Psoas muscle (tissue), 8 donors: ENCODE data around the gene CCDC120. TPM values are rescaled to one million over a fixed set of nuclear protein-coding genes. Genes with fewer than 3 reads are reported as not detected.

Source experiments
- ATAC-seq, 4 donors: fragments of 200-7000 bp; cut with Tn5 transposase; one replicate each; pipeline ENCODE4 v1.9.1; 2020; ENCODE audit warnings: moderate library complexity in 3 of 4, mild to moderate bottlenecking in 2 of 4
- DNase-seq, 2 donors: peaks; one replicate each; pipeline ENCODE4 v3.0.0-alpha.2; 2020
- H3K27ac ChIP-seq: fragments of 200-600 bp; one replicate; pipeline ENCODE4 v1.8.0; 2022
- H3K27me3 ChIP-seq, 3 donors: fragments of 200-600 bp in 1 of 3; one replicate each; pipeline versions ENCODE4 v1.6.1 to v1.8.0; 2013 to 2022; ENCODE audit warnings: low read length in 2 of 3, mild to moderate bottlenecking in 2 of 3, moderate library complexity in 1 of 3; ENCODE audit not compliant: insufficient read depth in 3 of 3
- H3K36me3 ChIP-seq, 2 donors: fragments of 200-600 bp in 1 of 2; one replicate each; pipeline versions ENCODE4 v1.6.1 to v1.8.0; 2013 to 2022; ENCODE audit warnings: low read depth in 1 of 2, mild to moderate bottlenecking in 1 of 2, moderate library complexity in 1 of 2; ENCODE audit not compliant: insufficient read depth in 1 of 2
- H3K4me1 ChIP-seq: fragments of 200-600 bp; one replicate; pipeline ENCODE4 v1.8.0; 2022
- H3K4me3 ChIP-seq: fragments of 200-600 bp; one replicate; pipeline ENCODE4 v1.8.0; 2022; ENCODE audit warnings: mild to moderate bottlenecking
- H3K9me3 ChIP-seq: fragments of 200-600 bp; one replicate; pipeline ENCODE4 v1.8.0; 2022
- CTCF ChIP-seq: fragments of 200-600 bp; IDR thresholded peaks from one replicate; pipeline ENCODE4 v1.8.0; 2022; ENCODE audit warnings: antibody characterized with exemption
- WGBS, 3 donors: extraction: QIAGEN DNeasy Blood & Tissue Kit; methylation state at CpG; one replicate each; pipeline versions ENCODE4 v1.1.6 to v1.1.7; 2013; 5-methylcytosine and 5-hydroxymethylcytosine counted together
- intact Hi-C, 2 donors: fragments of 100-400 bp; cut with DNase I; formaldehyde crosslinking; loops; one replicate each; pipeline versions ENCODE4 v1.11.0 to v1.14.2; 2022
- polyA plus RNA-seq, 3 donors: library from polyadenylated mRNA; stranded (reverse); fragments of 200-250 nt; gene quantifications; one replicate each; pipeline ENCODE4 v1.2.3, GENCODE V29; 2013
- total RNA-seq, 4 donors: library from RNA; stranded (reverse); fragmentation: NEBNext Ultra II Directional in 2 of 4; extraction: Animal tissue kit (Norgen Biotek cat#: 25700) in 2 of 4; gene quantifications; one replicate each; pipeline versions ENCODE4 v1.2.1 to v1.2.4, GENCODE V29; 2021 to 2023
- donor health status: healthy with polysubstance abuse.
- donor health status: DM: no; HTN: no; CAD: no; lungs with moderate emphysema.
- donor health status: Bipolar disorder and iron deficiency.
- donor health status: healthy.
- donor health status: DM: yes; HTN: yes; CAD: no.
- donor health status: DM: no; HTN: no; CAD: no.
- donor health status: DM: no; HTN: no; CAD: no.
- donor health status: DM: yes; HTN: yes; CAD: no.

The CCDC120 gene
- total and polyA plus RNA-seq, 7 donors = 0.40 to 1.2 (median 0.76) TPM

- Histone ChIP-seq H3K36me3 (peaks cover 6 to 60% of the 10 kb centered on the region in 2 donors), H3K9me3 (no peaks in the 10 kb centered on the region), H3K27ac (peak overlapping the region; percentile 16), H3K4me1 (peaks cover 2% of the 10 kb centered on the region), H3K4me3 (no peak overlapping the region), H3K27me3 (no peaks in the 10 kb centered on the region)
- no peak for ATAC-seq
- intact Hi-C loops = loop anchor here in 1 of 2 donors (5.0 kb wide), 1 partner anchor 36 kb away; the partner anchor contains the start of gene GRIPAP1
- TF ChIP-seq CTCF = no peak
- 91 to 94% (median 92%) methylated on average over 14 to 15 of the region's 15 CpGs for WGBS, 3 donors
- no peak for DNase-seq
Observed at GRCh38 chrX:49037883-49038475, 20.8 kb upstream of the CCDC120 start.

- Histone ChIP-seq H3K9me3 (no peaks in the 10 kb centered on the region), H3K4me3 (peak overlapping the region; percentile 85), H3K27ac (peak overlapping the region; percentile 96), H3K27me3 (no peaks in the 10 kb centered on the region), H3K36me3 (peaks cover 6 to 42% of the 10 kb centered on the region in 2 donors), H3K4me1 (peaks cover 2% of the 10 kb centered on the region)
- DNase-seq (peak; percentile 67 to 81), ATAC-seq (peak; percentile 25 to 50 (median 34))
- WGBS, 3 donors = 13 to 35% (median 34%) methylated on average over 4 to 9 of the region's 9 CpGs
- intact Hi-C loops = loop anchor here (5.0 to 10.0 kb wide), 2 partner anchors 37 to 65 kb away; partner anchors contain the start of genes GRIPAP1 (in 2 of the 2) and KCND1 (in 1 of the 2)
- no peak for TF ChIP-seq CTCF
Observed at GRCh38 chrX:49039598-49040375, 19.0 kb upstream of the CCDC120 start.

GRCh38 chrX:49040376-49040955 is 18.3 kb upstream of the CCDC120 start:
- DNase-seq = no peak
- peak overlapping the region; percentile 96 for H3K27ac ChIP-seq
- no peaks in the 10 kb centered on the region for H3K9me3 ChIP-seq
- 37 to 40% (median 38%) methylated on average over 7 of the region's 7 CpGs for WGBS, 3 donors
- H3K36me3 ChIP-seq = peaks cover 6 to 39% of the 10 kb centered on the region in 2 donors
- no peak for ATAC-seq
- no peaks in the 10 kb centered on the region for H3K27me3 ChIP-seq
- peak overlapping the region; percentile 85 for H3K4me3 ChIP-seq
- no peak for TF ChIP-seq CTCF
- intact Hi-C loops = loop anchor here in 1 of 2 donors (5.0 to 10.0 kb wide), 2 partner anchors 38 to 66 kb away; partner anchors contain the start of genes GRIPAP1 and KCND1
- peaks cover 2% of the 10 kb centered on the region for H3K4me1 ChIP-seq

GRCh38 chrX:49041744-49042580 is 16.8 kb upstream of the CCDC120 start:
- peak in 1 of 4 donors; percentile 28 for ATAC-seq
- TF ChIP-seq CTCF = no peak
- Histone ChIP-seq H3K36me3 (peaks cover 6 to 26% of the 10 kb centered on the region in 2 donors), H3K9me3 (no peaks in the 10 kb centered on the region), H3K27me3 (no peaks in the 10 kb centered on the region), H3K4me1 (peaks cover 2% of the 10 kb centered on the region), H3K4me3 (peak overlapping the region; percentile 85), H3K27ac (peak overlapping the region; percentile 96)
- DNase-seq = peak in 1 of 2 donors; percentile 30
- 6 to 23% (median 20%) methylated on average over 9 to 10 of the region's 10 CpGs for WGBS, 3 donors
- intact Hi-C loops = loop anchor here in 1 of 2 donors (5.0 to 10.0 kb wide), 2 partner anchors 40 to 67 kb away; partner anchors contain the start of genes GRIPAP1 and KCND1
